ENCODE data around the gene DAAM2. TPM values are rescaled to one million over a fixed set of nuclear protein-coding genes. Genes with fewer than 3 reads are reported as not detected.

DAAM2 gene
- total and polyA plus RNA-seq, 2 of the 8 experiments (the other 6 are each of a cell fraction or from before 2014, with no cell fraction given) = 1.5 to 2.9 TPM

- TF ChIP-seq MAFK (IDR thresholded peaks at IDR 0.05; ENCODE audit: low read depth, low read length) (no peak), CHD7 (IDR thresholded peaks at IDR 0.05; ENCODE audit: insufficient replicate concordance, low read length) (no peak), SUZ12 (IDR thresholded peaks at IDR 0.05; ENCODE audit: low read length) (no peak), SIX5 (IDR thresholded peaks at IDR 0.05; ENCODE audit: low read depth, low read length) (no peak), SP2 (IDR thresholded peaks at IDR 0.05; ENCODE audit: low read length) (no peak)
Observed at GRCh38 chr6:39923394-39923793, 131.2 kb downstream of the DAAM2 start (continued).
